HEK293T (cell line): Measurements from ENCODE around the gene NTN1.

ENCODE experiments used
- FOXK2 ChIP-seq: fragments of 450-650 bp; IDR thresholded peaks from 2 replicates; pipeline ENCODE4 v1.6.1; 2016; ENCODE audit warnings: mild to moderate bottlenecking
- L3MBTL2 ChIP-seq: fragments of 450-650 bp; conservative IDR thresholded peaks from 2 replicates; pipeline ENCODE4 v1.6.1; 2016; ENCODE audit warnings: mild to moderate bottlenecking
- ZNF384 ChIP-seq: fragments of 450-650 bp; IDR thresholded peaks from 2 replicates; pipeline ENCODE4 v1.6.1; 2016

DNA sequence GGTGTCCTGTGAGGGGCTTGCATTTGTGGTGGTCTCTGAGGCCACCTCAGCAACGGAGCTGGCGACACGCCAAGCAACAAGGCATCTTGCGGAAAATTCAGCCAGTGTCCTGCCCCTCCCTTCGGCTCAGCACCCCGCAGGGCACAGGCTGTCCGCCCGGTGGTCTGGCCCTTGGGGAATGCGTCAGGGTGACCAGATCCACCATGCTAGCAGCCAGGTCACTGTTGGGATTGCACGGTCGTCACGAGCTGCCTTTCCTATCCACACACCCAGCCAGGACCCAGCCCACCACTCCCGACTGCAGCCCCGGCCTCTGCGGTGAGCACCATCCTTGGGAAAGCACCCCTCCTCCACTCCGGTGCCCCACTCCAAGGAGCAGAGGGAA, 221.2 kb downstream of the NTN1 start:
- TF ChIP-seq ZNF384, result no peak
- no peak for TF ChIP-seq FOXK2
- no peak for TF ChIP-seq L3MBTL2
